AG04449 (cell line): ENCODE results near the gene C10orf90.

Experiments
- CTCF ChIA-PET: fragments of 350-600 bp; formaldehyde crosslinking; extraction: SDS; loops from one replicate; lab custom pipeline; 2021; ENCODE audit warnings: antibody characterized with exemption; lab: Yijun Ruan, JAX
- POLR2A ChIA-PET: fragments of 400-600, 350-600 bp; formaldehyde crosslinking; extraction: SDS; loops from one replicate; lab custom pipeline; 2020; ENCODE audit warnings: antibody characterized with exemption, inconsistent platforms; lab: Yijun Ruan, JAX
- DNase-seq: peaks from one replicate; pipeline ENCODE4 v3.0.0-alpha.2; 2010; ENCODE audit warnings: low read depth, low spot score
- H3K4me3 ChIP-seq: 2 replicates; pipeline ENCODE4 v1.5.1; 2011; ENCODE audit warnings: low read depth, mild to moderate bottlenecking, control low read depth, low read length
- CTCF ChIP-seq: IDR thresholded peaks from one replicate; pipeline ENCODE4 v1.5.1; 2011; ENCODE audit warnings: mild to moderate bottlenecking, moderate library complexity, low read length, control low read depth, inconsistent platforms; ENCODE audit not compliant: insufficient read depth; ENCODE audit errors: missing control alignments

The C10orf90 gene

GRCh38 chr10:126609566-126609965 is 60.9 kb downstream of the C10orf90 start:
- no peak for DNase-seq
- POLR2A ChIA-PET = no interaction called here
- CTCF ChIA-PET = no interaction called here
- H3K4me3 ChIP-seq = no peak overlapping the region
- no peak for TF ChIP-seq CTCF

- DNase-seq = no peak
- ChIA-PET POLR2A (no interaction called here), CTCF (interaction anchor here (1.3 kb wide), 1 partner anchor 666 kb away, joined by 5 read pairs; no protein-coding TSS in a partner anchor)
- no peak for TF ChIP-seq CTCF
- no peak overlapping the region for H3K4me3 ChIP-seq
Measured at GRCh38 chr10:126599949-126600682, 70.4 kb downstream of the C10orf90 start.

GRCh38 chr10:126598009-126598408 is 72.5 kb downstream of the C10orf90 start:
- peak; percentile 74 for TF ChIP-seq CTCF
- DNase-seq = no peak
- H3K4me3 ChIP-seq = no peak overlapping the region
- CTCF ChIA-PET = interaction anchor here (0.7 to 1.2 kb wide), 5 partner anchors 17 to 663 kb away, joined by 3 to 5 read pairs (median 3); no protein-coding TSS in a partner anchor
- POLR2A ChIA-PET = no interaction called here

- H3K4me3 ChIP-seq = no peak overlapping the region
- no peak for TF ChIP-seq CTCF
- POLR2A ChIA-PET = no interaction called here
- no peak for DNase-seq
- CTCF ChIA-PET = interaction anchor here (0.8 to 1.2 kb wide), 2 partner anchors 133 to 663 kb away, joined by 3 to 5 read pairs; no protein-coding TSS in a partner anchor
Measured at GRCh38 chr10:126597211-126597610, 73.3 kb downstream of the C10orf90 start.

GRCh38 chr10:126596472-126597016 is 73.9 kb downstream of the C10orf90 start:
- ChIA-PET CTCF (no interaction called here), POLR2A (no interaction called here)
- no peak overlapping the region for H3K4me3 ChIP-seq
- TF ChIP-seq CTCF = no peak
- no peak for DNase-seq

GRCh38 chr10:126595160-126595559 is 75.3 kb downstream of the C10orf90 start:
- ChIA-PET POLR2A (no interaction called here), CTCF (interaction anchor here (0.9 to 1.6 kb wide), 2 partner anchors 8 to 660 kb away, joined by 3 to 4 read pairs; no protein-coding TSS in a partner anchor)
- no peak for TF ChIP-seq CTCF

More at GRCh38 chr10:126595160-126595559, 75.3 kb downstream of the C10orf90 start:
- no peak overlapping the region for H3K4me3 ChIP-seq
- no peak for DNase-seq
